ENCODE measurements around the gene PCNX2. TPM values are rescaled to one million over a fixed set of nuclear protein-coding genes. Genes with fewer than 3 reads are reported as not detected.
"Not testable (repeated sequence)": the region's sequence is repeated elsewhere in the genome, so short reads cannot be mapped to it uniquely, and the experiment has no call there.

Gene PCNX2
- total RNA-seq, 4 donors from 2014 or later = 12.1 to 35.1 (median 15.8) TPM

GRCh38 chr1:233005156-233005555 is 290.4 kb downstream of the PCNX2 start:
- H3K9me3 ChIP-seq = no peaks in the 10 kb centered on the region
- H3K27ac ChIP-seq = no peak overlapping the region
- no peak for DNase-seq
- H3K36me3 ChIP-seq = no peaks in the 10 kb centered on the region
- no peak overlapping the region for H3K4me3 ChIP-seq (replicated peaks in 1 of 3)
- H3K27me3 ChIP-seq = no peaks in the 10 kb centered on the region
- intact Hi-C loops (cut with DNase I) = no loop called here
- WGBS, 2 donors = 90 to 91% methylated on average over 5 of the region's 5 CpGs
- no peaks in the 10 kb centered on the region for H3K4me1 ChIP-seq
- TF ChIP-seq POLR2A (IDR thresholded peaks at IDR 0.05) (no peak), CTCF (IDR thresholded peaks at IDR 0.05) (no peak)

- no peaks in the 10 kb centered on the region for H3K4me1 ChIP-seq
- no peak for DNase-seq
- no peak overlapping the region for H3K27ac ChIP-seq
- H3K27me3 ChIP-seq = no peaks in the 10 kb centered on the region
- no peak overlapping the region for H3K4me3 ChIP-seq (replicated peaks in 1 of 3)
- no peak for TF ChIP-seq POLR2A (IDR thresholded peaks at IDR 0.05)
- TF ChIP-seq CTCF (IDR thresholded peaks at IDR 0.05) = no peak
- no peaks in the 10 kb centered on the region for H3K9me3 ChIP-seq
- no peaks in the 10 kb centered on the region for H3K36me3 ChIP-seq
- intact Hi-C loops (cut with DNase I) = no loop called here
- 85 to 89% methylated on average over 9 of the region's 9 CpGs for WGBS, 2 donors
Measured at GRCh38 chr1:233004451-233004850, 291.1 kb downstream of the PCNX2 start.

GRCh38 chr1:233003638-233004037 is 291.9 kb downstream of the PCNX2 start:
- DNase-seq; H3K9me3 ChIP-seq; intact Hi-C loops (cut with DNase I); H3K27me3 ChIP-seq; H3K4me3 ChIP-seq (replicated peaks in 1 of 3); H3K4me1 ChIP-seq; H3K27ac ChIP-seq; H3K36me3 ChIP-seq: not testable (repeated sequence)
- 97 to 98% methylated on average over 5 of the region's 5 CpGs for WGBS, 2 donors

GRCh38 chr1:232999956-233000625 is 295.4 kb downstream of the PCNX2 start:
- no peaks in the 10 kb centered on the region for H3K9me3 ChIP-seq
- intact Hi-C loops (cut with DNase I) = no loop called here
- DNase-seq = no peak
- TF ChIP-seq CTCF (IDR thresholded peaks at IDR 0.05) (no peak), POLR2A (IDR thresholded peaks at IDR 0.05) (no peak)
- no peaks in the 10 kb centered on the region for H3K27me3 ChIP-seq
- 97 to 100% methylated on average over 1 to 16 of the region's 16 CpGs for WGBS, 2 donors
- no peaks in the 10 kb centered on the region for H3K36me3 ChIP-seq
- no peaks in the 10 kb centered on the region for H3K4me1 ChIP-seq
- H3K27ac ChIP-seq = no peak overlapping the region
- no peak overlapping the region for H3K4me3 ChIP-seq (replicated peaks in 1 of 3)

- TF ChIP-seq CTCF (IDR thresholded peaks at IDR 0.05) = no peak
- no peak for TF ChIP-seq POLR2A (IDR thresholded peaks at IDR 0.05)
- intact Hi-C loops (cut with DNase I) = no loop called here
- Histone ChIP-seq H3K4me1 (no peaks in the 10 kb centered on the region), H3K9me3 (no peaks in the 10 kb centered on the region), H3K27me3 (no peaks in the 10 kb centered on the region), H3K27ac (no peak overlapping the region), H3K4me3 (replicated peaks in 1 of 3) (no peak overlapping the region), H3K36me3 (no peaks in the 10 kb centered on the region)
- DNase-seq = no peak
- WGBS, 2 donors = 73 to 88% methylated on average over 3 of the region's 3 CpGs
Measured at GRCh38 chr1:232998646-232999045, 296.9 kb downstream of the PCNX2 start.
